Measurements from ENCODE around the gene PLVAP. TPM values are rescaled to one million over a fixed set of nuclear protein-coding genes. Genes with fewer than 3 reads are reported as not detected.

Gene PLVAP
- total and polyA plus RNA-seq, 2 experiments from 2014 or later = not detected

- peak overlapping the region; percentile 98 for H3K4me2 ChIP-seq
- H3K27ac Mint-ChIP-seq = no peak overlapping the region
Measured at GRCh38 chr19:17390665-17391370, 13.7 kb upstream of the PLVAP start.

More at GRCh38 chr19:17390665-17391370, 13.7 kb upstream of the PLVAP start:
- Histone ChIP-seq H2AFZ (peak overlapping the region; percentile 97), H3K36me3 (ENCODE audit: insufficient read depth) (no peaks in the 10 kb centered on the region), H3K4me1 (ENCODE audit: insufficient read depth) (peaks cover 9% of the 10 kb centered on the region; the same call in 1 of the 2 replicates), H3K4me3 (peak overlapping the region; percentile 86), H3F3A (replicated peaks; ENCODE audit: low read depth) (peaks cover 20% of the 10 kb centered on the region), H4K20me1 (replicated peaks; ENCODE audit: insufficient read depth) (no peaks in the 10 kb centered on the region; the same call in 1 of the 2 replicates), H3K27me3 (ENCODE audit: insufficient read depth) (peaks cover 10% of the 10 kb centered on the region; the same call in 1 of the 2 replicates), H3K27ac (ENCODE audit: low read depth) (peak overlapping the region; percentile 84; the same call in 1 of the 2 replicates), H3K9me2 (ENCODE audit: insufficient read depth) (no peaks in the 10 kb centered on the region), H3K79me2 (replicated peaks; ENCODE audit: insufficient read depth) (no peaks in the 10 kb centered on the region)
- ATAC-seq (peak; percentile 87), DNase-seq (ENCODE audit: low spot score) (peak; percentile 98)
- H3K9me3 Mint-ChIP-seq = peaks cover 14% of the 10 kb centered on the region
- peaks cover 12% of the 10 kb centered on the region for H3K27me3 Mint-ChIP-seq (ENCODE audit: insufficient read depth, low read depth, poor library complexity)
- H3K36me3 Mint-ChIP-seq (ENCODE audit: low read depth) = no peaks in the 10 kb centered on the region; the same call in 2 of the 3 replicates
- TF ChIP-seq EZH2phosphoT487 (IDR thresholded peaks at IDR 0.05; ENCODE audit: unreplicated experiment) = no peak
- TF ChIP-seq POLR2AphosphoS5 (IDR thresholded peaks at IDR 0.05; ENCODE audit: low read depth) = peak; percentile 56
- TF ChIP-seq, protein P1, sequence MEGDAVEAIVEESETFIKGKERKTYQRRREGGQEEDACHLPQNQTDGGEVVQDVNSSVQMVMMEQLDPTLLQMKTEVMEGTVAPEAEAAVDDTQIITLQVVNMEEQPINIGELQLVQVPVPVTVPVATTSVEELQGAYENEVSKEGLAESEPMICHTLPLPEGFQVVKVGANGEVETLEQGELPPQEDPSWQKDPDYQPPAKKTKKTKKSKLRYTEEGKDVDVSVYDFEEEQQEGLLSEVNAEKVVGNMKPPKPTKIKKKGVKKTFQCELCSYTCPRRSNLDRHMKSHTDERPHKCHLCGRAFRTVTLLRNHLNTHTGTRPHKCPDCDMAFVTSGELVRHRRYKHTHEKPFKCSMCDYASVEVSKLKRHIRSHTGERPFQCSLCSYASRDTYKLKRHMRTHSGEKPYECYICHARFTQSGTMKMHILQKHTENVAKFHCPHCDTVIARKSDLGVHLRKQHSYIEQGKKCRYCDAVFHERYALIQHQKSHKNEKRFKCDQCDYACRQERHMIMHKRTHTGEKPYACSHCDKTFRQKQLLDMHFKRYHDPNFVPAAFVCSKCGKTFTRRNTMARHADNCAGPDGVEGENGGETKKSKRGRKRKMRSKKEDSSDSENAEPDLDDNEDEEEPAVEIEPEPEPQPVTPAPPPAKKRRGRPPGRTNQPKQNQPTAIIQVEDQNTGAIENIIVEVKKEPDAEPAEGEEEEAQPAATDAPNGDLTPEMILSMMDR (conservative IDR thresholded peaks at IDR 0.05; ENCODE audit: low read depth in 2 of 2) = peak; percentile 49 to 77
- TF ChIP-seq, protein P2, sequence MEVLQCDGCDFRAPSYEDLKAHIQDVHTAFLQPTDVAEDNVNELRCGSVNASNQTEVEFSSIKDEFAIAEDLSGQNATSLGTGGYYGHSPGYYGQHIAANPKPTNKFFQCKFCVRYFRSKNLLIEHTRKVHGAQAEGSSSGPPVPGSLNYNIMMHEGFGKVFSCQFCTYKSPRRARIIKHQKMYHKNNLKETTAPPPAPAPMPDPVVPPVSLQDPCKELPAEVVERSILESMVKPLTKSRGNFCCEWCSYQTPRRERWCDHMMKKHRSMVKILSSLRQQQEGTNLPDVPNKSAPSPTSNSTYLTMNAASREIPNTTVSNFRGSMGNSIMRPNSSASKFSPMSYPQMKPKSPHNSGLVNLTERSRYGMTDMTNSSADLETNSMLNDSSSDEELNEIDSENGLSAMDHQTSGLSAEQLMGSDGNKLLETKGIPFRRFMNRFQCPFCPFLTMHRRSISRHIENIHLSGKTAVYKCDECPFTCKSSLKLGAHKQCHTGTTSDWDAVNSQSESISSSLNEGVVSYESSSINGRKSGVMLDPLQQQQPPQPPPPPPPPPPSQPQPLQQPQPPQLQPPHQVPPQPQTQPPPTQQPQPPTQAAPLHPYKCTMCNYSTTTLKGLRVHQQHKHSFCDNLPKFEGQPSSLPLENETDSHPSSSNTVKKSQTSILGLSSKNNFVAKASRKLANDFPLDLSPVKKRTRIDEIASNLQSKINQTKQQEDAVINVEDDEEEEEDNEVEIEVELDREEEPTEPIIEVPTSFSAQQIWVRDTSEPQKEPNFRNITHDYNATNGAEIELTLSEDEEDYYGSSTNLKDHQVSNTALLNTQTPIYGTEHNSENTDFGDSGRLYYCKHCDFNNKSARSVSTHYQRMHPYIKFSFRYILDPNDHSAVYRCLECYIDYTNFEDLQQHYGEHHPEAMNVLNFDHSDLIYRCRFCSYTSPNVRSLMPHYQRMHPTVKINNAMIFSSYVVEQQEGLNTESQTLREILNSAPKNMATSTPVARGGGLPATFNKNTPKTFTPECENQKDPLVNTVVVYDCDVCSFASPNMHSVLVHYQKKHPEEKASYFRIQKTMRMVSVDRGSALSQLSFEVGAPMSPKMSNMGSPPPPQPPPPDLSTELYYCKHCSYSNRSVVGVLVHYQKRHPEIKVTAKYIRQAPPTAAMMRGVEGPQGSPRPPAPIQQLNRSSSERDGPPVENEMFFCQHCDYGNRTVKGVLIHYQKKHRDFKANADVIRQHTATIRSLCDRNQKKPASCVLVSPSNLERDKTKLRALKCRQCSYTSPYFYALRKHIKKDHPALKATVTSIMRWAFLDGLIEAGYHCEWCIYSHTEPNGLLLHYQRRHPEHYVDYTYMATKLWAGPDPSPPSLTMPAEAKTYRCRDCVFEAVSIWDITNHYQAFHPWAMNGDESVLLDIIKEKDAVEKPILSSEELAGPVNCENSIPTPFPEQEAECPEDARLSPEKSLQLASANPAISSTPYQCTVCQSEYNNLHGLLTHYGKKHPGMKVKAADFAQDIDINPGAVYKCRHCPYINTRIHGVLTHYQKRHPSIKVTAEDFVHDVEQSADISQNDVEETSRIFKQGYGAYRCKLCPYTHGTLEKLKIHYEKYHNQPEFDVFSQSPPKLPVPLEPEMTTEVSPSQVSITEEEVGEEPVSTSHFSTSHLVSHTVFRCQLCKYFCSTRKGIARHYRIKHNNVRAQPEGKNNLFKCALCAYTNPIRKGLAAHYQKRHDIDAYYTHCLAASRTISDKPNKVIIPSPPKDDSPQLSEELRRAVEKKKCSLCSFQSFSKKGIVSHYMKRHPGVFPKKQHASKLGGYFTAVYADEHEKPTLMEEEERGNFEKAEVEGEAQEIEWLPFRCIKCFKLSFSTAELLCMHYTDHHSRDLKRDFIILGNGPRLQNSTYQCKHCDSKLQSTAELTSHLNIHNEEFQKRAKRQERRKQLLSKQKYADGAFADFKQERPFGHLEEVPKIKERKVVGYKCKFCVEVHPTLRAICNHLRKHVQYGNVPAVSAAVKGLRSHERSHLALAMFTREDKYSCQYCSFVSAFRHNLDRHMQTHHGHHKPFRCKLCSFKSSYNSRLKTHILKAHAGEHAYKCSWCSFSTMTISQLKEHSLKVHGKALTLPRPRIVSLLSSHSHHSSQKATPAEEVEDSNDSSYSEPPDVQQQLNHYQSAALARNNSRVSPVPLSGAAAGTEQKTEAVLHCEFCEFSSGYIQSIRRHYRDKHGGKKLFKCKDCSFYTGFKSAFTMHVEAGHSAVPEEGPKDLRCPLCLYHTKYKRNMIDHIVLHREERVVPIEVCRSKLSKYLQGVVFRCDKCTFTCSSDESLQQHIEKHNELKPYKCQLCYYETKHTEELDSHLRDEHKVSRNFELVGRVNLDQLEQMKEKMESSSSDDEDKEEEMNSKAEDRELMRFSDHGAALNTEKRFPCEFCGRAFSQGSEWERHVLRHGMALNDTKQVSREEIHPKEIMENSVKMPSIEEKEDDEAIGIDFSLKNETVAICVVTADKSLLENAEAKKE (CRISPR knock-in tag; IDR thresholded peaks at IDR 0.05) = no peak
- TF ChIP-seq, protein P3, sequence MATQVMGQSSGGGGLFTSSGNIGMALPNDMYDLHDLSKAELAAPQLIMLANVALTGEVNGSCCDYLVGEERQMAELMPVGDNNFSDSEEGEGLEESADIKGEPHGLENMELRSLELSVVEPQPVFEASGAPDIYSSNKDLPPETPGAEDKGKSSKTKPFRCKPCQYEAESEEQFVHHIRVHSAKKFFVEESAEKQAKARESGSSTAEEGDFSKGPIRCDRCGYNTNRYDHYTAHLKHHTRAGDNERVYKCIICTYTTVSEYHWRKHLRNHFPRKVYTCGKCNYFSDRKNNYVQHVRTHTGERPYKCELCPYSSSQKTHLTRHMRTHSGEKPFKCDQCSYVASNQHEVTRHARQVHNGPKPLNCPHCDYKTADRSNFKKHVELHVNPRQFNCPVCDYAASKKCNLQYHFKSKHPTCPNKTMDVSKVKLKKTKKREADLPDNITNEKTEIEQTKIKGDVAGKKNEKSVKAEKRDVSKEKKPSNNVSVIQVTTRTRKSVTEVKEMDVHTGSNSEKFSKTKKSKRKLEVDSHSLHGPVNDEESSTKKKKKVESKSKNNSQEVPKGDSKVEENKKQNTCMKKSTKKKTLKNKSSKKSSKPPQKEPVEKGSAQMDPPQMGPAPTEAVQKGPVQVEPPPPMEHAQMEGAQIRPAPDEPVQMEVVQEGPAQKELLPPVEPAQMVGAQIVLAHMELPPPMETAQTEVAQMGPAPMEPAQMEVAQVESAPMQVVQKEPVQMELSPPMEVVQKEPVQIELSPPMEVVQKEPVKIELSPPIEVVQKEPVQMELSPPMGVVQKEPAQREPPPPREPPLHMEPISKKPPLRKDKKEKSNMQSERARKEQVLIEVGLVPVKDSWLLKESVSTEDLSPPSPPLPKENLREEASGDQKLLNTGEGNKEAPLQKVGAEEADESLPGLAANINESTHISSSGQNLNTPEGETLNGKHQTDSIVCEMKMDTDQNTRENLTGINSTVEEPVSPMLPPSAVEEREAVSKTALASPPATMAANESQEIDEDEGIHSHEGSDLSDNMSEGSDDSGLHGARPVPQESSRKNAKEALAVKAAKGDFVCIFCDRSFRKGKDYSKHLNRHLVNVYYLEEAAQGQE (IDR thresholded peaks at IDR 0.05; ENCODE audit: unreplicated experiment) = peak; percentile 1
- TF ChIP-seq ZNF331 (CRISPR knock-in tag; IDR thresholded peaks at IDR 0.05; ENCODE audit: low read depth) = no peak
- TF ChIP-seq NANOG (IDR thresholded peaks at IDR 0.05; ENCODE audit: borderline replicate concordance) = no peak
- no peak for TF ChIP-seq JUNB (IDR thresholded peaks at IDR 0.05; ENCODE audit: unreplicated experiment)
- no peak for TF ChIP-seq STAT1 (IDR thresholded peaks at IDR 0.05; ENCODE audit: unreplicated experiment)
- TF ChIP-seq, protein P4, sequence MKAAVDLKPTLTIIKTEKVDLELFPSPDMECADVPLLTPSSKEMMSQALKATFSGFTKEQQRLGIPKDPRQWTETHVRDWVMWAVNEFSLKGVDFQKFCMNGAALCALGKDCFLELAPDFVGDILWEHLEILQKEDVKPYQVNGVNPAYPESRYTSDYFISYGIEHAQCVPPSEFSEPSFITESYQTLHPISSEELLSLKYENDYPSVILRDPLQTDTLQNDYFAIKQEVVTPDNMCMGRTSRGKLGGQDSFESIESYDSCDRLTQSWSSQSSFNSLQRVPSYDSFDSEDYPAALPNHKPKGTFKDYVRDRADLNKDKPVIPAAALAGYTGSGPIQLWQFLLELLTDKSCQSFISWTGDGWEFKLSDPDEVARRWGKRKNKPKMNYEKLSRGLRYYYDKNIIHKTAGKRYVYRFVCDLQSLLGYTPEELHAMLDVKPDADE (IDR thresholded peaks at IDR 0.05) = no peak
- no peak for TF ChIP-seq EZH2 (IDR thresholded peaks at IDR 0.05; ENCODE audit: low read depth, unreplicated experiment)
- TF ChIP-seq ZNF114 (CRISPR knock-in tag; IDR thresholded peaks at IDR 0.05) = no peak
- peak; percentile 40; the same call in 1 of the 2 replicates for TF ChIP-seq CREB1 (CRISPR knock-in tag; IDR thresholded peaks at IDR 0.05; ENCODE audit: low read depth)
- peak overlapping the region; percentile 94 for H3K4me3 Mint-ChIP-seq
- H3K4me1 Mint-ChIP-seq = peaks cover 10% of the 10 kb centered on the region
